Brain microvascular endothelial cell (primary cell): Measurements from ENCODE around the gene PARVG.

Experiments
- DNase-seq: peaks from one replicate; pipeline ENCODE4 v3.0.0-alpha.2; 2020
- H3K27ac ChIP-seq: fragments of 250-450 bp; sonication (Bioruptor Pico); 2 replicates; pipeline ENCODE4 v1.5.1; 2020; ENCODE audit warnings: mild to moderate bottlenecking, moderate library complexity
- H3K27me3 ChIP-seq: fragments of 250-450 bp; sonication (Bioruptor Pico); replicated peaks from 2 replicates; pipeline ENCODE4 v1.5.1; 2020; ENCODE audit warnings: mild to moderate bottlenecking
- H3K36me3 ChIP-seq: fragments of 250-450 bp; sonication (Bioruptor Pico); replicated peaks from 2 replicates; pipeline ENCODE4 v1.5.1; 2020; ENCODE audit warnings: mild to moderate bottlenecking
- H3K4me3 ChIP-seq: 2 replicates; pipeline ENCODE4 v1.5.1; 2011; ENCODE audit warnings: low read depth, mild to moderate bottlenecking, control low read depth, low read length, moderate library complexity
- in situ Hi-C: cut with HindIII; loops from 2 replicates; pipeline ENCODE4 v1.10.0; 2017; ENCODE audit warnings: low sequenced_read_pairs, low pct_ligation_motif_present
- TF ChIP-seq, protein P1 (sequence below): IDR thresholded peaks from 2 replicates; pipeline ENCODE4 v1.5.1; 2011; ENCODE audit warnings: low read depth, mild to moderate bottlenecking, moderate library complexity, low read length, control low read depth, inconsistent platforms; ENCODE audit errors: missing control alignments

The PARVG gene

DNA sequence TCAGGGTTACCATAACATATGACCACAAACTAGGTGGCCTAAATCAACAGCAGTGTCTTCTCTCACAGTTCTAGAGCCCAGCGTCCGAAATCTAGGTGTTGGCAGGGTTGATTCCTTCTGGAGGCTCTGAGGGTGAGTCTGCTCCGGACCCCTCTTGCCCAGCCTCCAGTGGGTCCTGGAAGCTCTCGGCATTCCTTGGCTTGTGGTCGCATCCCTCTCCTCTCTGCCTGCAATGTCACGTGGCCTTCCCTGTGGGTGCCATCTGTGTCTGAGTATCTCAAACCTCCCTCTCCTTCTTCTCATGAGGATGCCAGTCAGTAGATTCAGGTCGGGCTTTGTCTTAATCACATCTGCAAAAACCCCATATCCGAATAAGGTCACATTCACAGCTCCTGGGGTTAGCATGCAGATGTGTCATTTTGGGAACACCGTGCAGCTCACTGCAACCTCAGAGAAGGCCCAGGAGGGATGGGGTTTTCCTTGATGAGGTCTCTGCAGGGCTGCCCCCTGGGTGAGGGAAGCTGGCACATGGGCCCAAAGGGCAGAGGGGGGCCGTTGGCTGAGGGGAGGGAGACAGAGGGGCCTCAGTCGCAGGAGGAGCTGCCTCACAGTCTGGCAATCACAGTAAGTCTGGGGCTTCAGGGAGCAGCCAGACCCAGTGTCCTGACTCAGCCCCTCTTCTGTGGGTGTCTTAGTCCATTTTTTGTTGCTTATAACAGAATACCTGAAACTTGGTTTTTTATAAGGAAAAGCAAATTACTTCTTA lies 41.2 kb downstream of the PARVG start:
- no peak overlapping the region for H3K27ac ChIP-seq
- H3K36me3 ChIP-seq, result no peaks in the 10 kb centered on the region
- DNase-seq, result no peak
- no peak overlapping the region for H3K4me3 ChIP-seq
- in situ Hi-C loops, result no loop called here
- TF ChIP-seq, protein P1, sequence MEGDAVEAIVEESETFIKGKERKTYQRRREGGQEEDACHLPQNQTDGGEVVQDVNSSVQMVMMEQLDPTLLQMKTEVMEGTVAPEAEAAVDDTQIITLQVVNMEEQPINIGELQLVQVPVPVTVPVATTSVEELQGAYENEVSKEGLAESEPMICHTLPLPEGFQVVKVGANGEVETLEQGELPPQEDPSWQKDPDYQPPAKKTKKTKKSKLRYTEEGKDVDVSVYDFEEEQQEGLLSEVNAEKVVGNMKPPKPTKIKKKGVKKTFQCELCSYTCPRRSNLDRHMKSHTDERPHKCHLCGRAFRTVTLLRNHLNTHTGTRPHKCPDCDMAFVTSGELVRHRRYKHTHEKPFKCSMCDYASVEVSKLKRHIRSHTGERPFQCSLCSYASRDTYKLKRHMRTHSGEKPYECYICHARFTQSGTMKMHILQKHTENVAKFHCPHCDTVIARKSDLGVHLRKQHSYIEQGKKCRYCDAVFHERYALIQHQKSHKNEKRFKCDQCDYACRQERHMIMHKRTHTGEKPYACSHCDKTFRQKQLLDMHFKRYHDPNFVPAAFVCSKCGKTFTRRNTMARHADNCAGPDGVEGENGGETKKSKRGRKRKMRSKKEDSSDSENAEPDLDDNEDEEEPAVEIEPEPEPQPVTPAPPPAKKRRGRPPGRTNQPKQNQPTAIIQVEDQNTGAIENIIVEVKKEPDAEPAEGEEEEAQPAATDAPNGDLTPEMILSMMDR, result no peak
- H3K27me3 ChIP-seq, result peaks cover 5% of the 10 kb centered on the region

DNA sequence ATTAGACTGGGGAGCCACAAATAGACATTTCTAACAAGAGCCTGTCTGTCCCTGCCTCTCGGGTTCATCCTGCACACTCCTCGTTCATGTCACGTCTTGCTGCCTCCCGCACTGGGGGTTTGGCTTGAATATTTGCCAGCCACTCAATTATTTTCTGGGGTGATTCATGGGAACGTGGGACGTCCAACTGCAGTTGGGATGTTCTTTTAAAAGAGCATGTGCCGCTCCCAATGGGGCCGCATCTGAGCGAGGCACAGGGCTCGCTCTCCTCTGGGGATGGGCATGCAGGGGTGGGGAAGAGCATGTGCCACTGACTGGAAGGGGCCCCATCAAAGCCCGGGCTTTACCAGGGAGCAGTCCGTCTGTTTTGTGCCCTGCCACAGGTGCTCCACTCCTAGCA lies 43.4 kb downstream of the PARVG start:
- Histone ChIP-seq H3K36me3 (no peaks in the 10 kb centered on the region), H3K27me3 (peaks cover 5% of the 10 kb centered on the region), H3K27ac (no peak overlapping the region), H3K4me3 (no peak overlapping the region)
- TF ChIP-seq, protein P1, result no peak
- in situ Hi-C loops, result no loop called here
- no peak for DNase-seq

DNA sequence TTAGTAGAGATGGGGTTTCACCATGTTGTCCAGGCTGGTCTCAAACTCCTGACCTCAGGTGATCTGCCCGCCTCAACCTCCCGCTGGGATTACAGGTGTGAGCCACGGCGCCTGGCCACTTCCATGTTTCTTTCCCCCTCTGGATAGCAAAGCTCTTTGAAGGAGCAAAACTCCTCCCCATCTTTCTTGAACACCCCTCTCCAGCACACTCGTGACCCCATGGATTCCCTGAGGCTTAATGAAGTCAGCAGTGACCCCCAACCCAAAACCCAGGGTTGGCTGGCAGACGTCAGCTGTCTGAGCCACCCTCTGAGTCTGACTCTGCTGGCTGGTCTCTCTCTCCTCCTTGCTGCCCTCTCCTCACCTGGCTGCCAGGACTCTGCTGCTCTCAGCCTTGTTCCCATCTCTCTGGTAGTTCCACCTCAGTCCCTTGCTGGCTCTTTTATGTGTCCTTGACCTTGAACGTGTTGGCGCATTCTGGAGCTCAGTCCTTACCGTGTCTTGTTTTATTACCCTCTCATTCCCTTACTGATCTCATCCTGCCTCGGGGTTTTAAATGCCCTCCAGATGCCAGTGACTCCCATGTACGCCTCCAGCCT lies 44.5 kb downstream of the PARVG start:
- TF ChIP-seq, protein P1, result no peak
- peaks cover 5% of the 10 kb centered on the region for H3K27me3 ChIP-seq
- H3K36me3 ChIP-seq, result no peaks in the 10 kb centered on the region
- no peak for DNase-seq
- no peak overlapping the region for H3K27ac ChIP-seq
- H3K4me3 ChIP-seq, result no peak overlapping the region
- in situ Hi-C loops, result no loop called here

DNA sequence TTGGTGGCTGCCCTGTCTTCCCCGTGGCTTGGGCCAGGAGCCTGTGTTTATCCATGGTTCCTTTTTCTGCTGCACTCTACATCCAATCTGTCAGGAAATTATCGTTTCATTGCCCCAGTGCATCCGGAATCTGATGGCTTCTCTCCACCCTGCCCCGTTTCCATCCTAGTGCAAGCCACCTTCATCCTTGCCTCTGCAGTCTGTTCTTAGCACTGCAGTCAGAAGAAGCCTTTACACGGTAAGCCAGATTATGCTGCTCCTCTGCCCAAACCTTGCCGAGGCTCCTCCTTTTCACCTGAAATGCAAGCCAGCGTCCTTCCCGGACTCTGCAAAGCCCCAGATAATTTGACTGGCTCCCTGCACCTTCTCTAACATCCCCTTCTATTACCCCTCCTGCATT lies 45.1 kb downstream of the PARVG start:
- H3K36me3 ChIP-seq, result no peaks in the 10 kb centered on the region
- H3K4me3 ChIP-seq, result no peak overlapping the region
- DNase-seq, result no peak
- TF ChIP-seq, protein P1, result no peak
- H3K27ac ChIP-seq, result no peak overlapping the region
- peaks cover 5% of the 10 kb centered on the region for H3K27me3 ChIP-seq
- in situ Hi-C loops, result no loop called here

DNA sequence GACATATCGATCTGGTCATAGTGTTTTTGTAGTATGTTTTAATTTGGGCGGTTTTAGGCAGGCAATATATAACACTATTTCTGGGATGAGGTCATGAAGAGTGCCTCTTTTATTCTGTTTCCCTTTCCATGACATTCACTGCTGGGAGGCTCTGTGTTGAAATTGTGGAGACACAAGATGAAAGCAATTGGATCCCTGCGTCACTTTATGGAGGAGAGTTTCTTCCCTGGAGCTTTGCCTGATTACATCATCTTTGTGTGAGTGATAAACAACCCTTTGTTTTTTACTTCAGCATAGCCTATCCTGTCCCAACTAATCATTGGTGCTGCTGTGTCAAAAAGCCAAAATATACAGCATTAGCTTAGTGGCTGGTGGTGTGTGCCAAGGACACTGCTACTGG lies 48.6 kb downstream of the PARVG start:
- H3K27me3 ChIP-seq, result no peaks in the 10 kb centered on the region
- TF ChIP-seq, protein P1, result no peak
- H3K36me3 ChIP-seq, result no peaks in the 10 kb centered on the region
- no peak overlapping the region for H3K4me3 ChIP-seq
- in situ Hi-C loops, result no loop called here
- DNase-seq, result no peak
- H3K27ac ChIP-seq, result no peak overlapping the region

DNA sequence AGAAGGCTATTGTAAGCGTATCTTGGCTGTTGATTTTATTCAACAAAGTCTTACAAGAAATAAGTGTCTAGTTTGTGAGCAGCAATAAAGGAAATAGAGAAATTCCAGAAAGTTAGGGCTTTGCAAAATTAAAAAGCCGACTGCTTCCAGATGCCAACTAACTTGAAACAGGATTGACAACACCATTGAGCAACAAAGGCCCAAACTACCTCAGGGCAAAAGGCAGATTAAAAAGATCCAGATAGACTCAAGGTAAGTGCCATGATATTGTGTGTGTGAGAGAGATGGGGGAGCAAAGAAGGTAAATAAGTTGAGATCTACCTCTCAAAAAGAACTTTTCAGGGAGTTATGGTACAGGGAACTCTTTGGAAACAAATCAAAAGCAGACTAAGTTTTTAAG lies 49.1 kb downstream of the PARVG start:
- in situ Hi-C loops, result no loop called here
- Histone ChIP-seq H3K36me3 (no peaks in the 10 kb centered on the region), H3K27me3 (no peaks in the 10 kb centered on the region), H3K27ac (no peak overlapping the region), H3K4me3 (no peak overlapping the region)
- DNase-seq, result no peak
- TF ChIP-seq, protein P1, result no peak
